ENCODE measurements around the gene RTEL1. TPM values are rescaled to one million over a fixed set of nuclear protein-coding genes. Genes with fewer than 3 reads are reported as not detected.

The RTEL1 gene
- total RNA-seq, 1 donor from 2014 or later = 20.1 TPM

- no peak for DNase-seq (ENCODE audit: extremely low read depth, low read depth, low spot score)
Measured at GRCh38 chr20:63697868-63698545, 39.9 kb downstream of the RTEL1 start.

- DNase-seq (ENCODE audit: extremely low read depth, low read depth, low spot score) = no peak
Measured at GRCh38 chr20:63698739-63699465, 40.8 kb downstream of the RTEL1 start.

- DNase-seq (ENCODE audit: extremely low read depth, low read depth, low spot score) = no peak
Measured at GRCh38 chr20:63699466-63700198, 41.5 kb downstream of the RTEL1 start.

GRCh38 chr20:63700199-63701050 lies 42.3 kb downstream of the RTEL1 start:
- DNase-seq (ENCODE audit: extremely low read depth, low read depth, low spot score) = no peak

GRCh38 chr20:63701051-63701328 lies 42.9 kb downstream of the RTEL1 start:
- DNase-seq (ENCODE audit: extremely low read depth, low read depth, low spot score) = no peak

DNA sequence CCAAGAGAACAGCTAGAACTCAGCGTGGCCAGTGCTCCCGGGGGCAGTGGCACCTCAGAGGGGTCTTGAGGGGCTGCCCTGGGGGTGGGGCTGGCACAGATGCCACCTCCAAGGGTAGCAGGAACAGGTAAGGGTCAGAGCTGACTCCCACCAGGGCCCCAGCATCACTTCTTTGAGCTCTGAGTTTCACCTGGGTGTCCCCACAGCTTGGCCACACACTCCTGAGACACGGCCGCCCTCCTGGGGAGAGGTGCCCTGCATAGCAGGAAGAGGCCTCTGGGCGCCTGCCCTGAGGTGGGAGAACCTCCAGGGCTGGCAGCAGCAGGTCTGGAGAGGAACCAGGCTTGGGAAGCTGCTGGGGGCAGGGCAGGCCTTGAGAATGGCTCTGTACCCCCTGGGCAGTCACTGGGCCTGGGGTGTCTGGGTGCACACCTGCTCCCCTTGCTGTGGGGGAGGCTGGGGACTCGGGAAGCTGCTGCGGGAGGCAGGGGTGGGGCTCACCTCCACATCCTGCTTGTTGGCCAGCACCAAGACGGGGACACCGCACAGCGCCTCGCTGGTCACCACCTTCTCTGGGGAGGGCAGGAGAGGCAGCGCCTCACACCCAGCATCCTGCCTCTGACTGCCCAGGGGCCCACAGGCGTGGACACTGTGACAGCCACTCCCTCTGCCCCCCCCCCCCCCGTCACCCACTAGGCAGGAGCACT lies 43.4 kb downstream of the RTEL1 start:
- DNase-seq (ENCODE audit: extremely low read depth, low read depth, low spot score) = no peak

GRCh38 chr20:63702036-63702665 lies 44.0 kb downstream of the RTEL1 start:
- DNase-seq (ENCODE audit: extremely low read depth, low read depth, low spot score) = no peak

DNA sequence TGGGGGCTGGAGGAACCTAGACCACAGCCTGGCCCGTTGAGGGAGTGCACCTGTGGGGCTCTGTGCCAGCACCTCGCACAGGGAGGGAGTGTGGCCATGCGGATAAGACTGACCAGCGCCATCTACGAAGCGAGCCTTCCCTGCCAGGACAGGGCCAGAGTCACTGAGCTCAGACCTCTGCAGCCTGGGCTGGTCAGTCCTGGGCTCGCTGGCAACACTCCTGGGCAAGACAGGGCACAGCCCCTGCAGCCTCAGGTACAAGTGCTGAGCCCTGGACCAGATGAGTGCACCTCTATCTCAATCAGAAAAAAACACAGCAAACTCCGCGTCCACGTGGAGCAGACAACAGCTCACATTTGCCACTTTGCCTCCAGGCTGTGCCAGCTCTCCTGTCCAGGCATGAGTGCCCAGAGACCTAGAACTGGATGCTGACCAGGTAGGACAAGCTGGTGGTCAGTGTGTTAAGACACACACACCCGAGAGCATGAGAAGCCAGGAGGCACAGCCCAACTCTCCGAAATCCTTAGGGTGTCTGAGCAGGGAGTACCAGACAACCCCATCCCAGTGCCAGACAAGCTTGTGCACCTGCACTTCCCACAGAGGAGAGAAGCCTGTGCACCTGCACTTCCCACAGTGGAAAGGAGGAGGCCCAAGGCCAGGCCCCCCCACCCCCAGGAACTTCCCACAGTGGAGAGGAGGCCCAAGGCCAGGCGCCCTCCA lies 44.8 kb downstream of the RTEL1 start:
- no peak for DNase-seq (ENCODE audit: extremely low read depth, low read depth, low spot score)

GRCh38 chr20:63703471-63703975 lies 45.4 kb downstream of the RTEL1 start:
- DNase-seq (ENCODE audit: extremely low read depth, low read depth, low spot score) = no peak

DNA sequence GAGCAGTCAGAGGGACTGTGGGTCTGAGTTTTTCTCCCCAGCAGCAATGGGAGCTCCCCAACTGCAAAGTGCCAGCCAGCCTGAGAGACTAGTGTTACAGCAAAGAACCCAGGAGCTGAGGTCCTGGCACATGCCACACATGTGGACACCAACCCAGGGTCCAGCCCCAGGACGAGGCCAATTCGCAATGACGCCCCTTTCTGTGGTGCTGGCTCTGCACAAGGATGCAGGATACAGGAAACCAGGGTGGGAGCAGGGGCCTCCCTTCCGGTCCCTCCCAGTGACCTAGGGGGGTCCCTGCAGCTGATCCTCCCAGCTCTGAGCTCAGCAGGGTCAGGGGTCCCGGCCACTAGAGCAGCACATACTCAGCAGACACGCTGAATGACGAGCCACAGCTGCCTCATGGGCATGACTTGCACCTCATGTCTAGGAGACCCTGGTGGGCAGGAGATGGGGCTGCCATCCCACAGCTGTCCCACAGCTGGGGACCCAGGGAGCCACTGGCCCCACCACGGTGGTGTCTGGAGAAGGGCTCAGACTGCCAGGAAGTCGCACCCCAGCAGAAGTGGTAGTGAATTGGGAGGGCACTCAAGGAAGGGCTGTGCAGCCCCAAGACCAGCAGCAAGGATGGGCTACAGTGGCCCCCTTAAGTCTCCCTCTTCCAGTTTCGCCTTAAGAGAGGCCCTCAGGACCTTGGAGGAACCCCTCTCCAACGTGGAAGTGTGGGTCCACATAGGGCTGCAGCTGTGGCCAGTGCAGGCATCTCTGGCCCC lies 46.0 kb downstream of the RTEL1 start:
- DNase-seq (ENCODE audit: extremely low read depth, low read depth, low spot score) = no peak

- DNase-seq (ENCODE audit: extremely low read depth, low read depth, low spot score) = no peak
Measured at GRCh38 chr20:63704749-63705117, 46.6 kb downstream of the RTEL1 start.

DNA sequence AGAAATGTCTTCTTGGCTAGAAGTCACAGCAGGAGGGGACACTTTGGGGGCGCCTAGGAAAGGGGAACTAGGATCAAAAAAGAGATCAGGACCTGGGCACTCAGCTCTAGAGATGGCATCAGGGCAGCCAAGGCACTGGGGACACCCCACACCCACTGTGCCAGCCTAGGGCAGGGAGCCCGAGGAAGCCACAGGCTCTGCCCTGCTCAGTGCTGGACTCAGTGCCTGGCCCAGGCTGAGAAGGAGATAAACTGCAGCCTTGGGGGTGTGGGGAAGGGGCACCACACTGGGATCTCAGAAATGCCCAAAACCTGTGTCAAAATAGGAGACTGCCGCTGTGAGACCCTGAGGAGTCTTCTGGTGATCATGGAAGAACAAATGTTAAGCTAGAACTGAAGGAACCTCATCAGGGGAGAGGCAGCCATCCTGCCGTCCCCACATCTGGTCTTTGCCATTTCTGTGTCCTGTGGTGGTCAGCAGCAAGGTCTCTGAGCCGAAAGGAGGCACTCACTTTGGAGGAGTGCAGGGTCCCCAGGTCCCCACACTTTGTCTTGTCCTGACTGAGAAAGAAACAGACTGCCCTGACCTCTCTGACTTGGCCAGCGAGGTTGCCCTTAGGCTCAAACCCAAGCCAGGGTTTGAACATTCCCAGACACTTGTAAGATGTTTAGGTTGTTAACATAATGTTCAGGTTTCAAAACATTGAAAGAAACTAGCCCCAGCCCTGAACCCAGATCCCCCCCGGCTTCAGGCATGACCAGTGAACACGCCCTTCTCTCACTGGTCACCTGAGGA lies 47.3 kb downstream of the RTEL1 start:
- DNase-seq (ENCODE audit: extremely low read depth, low read depth, low spot score) = no peak

- DNase-seq (ENCODE audit: extremely low read depth, low read depth, low spot score) = no peak
Measured at GRCh38 chr20:63706027-63706695, 48.0 kb downstream of the RTEL1 start.

DNA sequence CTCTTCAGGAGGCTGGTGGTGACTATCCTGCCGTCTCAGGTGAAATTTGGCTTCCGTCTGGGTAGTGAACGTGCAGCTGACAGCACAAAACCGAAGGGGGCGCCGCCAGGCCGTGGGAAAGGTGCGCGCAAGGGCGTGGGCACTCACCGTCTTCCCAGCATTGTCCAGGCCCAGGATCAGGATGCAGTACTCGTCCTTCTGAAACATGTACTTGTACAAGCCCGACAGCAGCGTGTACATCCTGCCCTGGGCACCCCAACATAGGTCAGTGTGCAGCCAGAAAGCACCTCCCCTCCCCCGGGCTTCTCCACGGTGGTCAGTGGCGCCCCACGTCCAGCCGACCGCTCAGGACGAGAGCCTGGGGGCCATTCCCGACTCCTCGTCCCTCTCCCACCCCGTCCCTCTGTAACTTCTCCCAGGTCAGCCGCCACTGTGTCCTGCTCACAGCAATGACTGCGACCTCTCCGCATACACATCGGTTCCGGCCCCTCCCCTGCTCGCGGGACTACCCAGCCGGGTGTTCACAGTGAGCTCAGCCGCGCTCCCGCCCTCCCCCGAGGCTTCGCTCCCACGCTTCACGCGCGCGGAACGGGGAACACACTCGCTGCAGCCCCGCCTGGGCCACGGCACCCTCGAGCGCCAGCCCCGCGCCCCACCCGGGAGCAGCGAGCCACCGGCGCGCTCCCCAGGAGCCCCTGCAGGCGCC lies 48.9 kb downstream of the RTEL1 start:
- no peak for DNase-seq (ENCODE audit: extremely low read depth, low read depth, low spot score)

DNA sequence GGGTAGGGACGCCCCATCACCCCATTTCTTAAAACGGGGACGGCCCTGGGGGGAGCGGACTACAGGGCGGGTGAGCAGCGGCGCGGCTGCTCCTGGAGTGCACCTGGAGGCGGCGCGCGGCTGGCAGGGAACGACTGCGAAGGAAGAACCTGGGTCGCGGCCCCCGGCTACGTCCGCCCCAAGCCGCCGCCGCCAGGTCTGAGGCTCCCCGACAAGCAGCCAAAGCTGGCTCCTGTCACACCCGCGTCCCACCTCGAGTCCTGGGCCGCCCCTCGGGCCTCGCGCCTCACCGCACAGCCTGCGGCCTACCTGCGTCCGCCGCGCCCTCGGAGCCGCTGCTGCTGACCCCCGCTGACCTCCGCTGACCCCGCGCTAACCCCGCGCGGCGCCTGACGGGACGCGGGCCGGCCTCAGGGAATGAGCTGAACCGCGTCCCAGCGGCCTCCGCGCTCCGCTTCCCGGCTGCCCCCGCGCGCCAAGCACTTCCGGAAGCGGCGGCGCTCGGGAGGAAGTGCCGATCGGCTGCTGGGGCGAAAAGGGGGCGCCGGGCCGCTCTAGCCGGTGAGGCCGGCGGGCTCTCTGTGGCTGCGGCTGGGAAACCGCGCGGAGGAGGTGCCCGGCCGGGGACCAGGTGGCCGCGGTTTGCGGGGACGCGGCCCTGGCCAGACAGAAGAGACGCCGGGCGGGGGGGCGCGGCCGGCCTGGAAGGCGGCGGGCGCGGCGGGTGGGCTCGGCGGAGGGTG lies 49.6 kb downstream of the RTEL1 start, which contains the start of the genes ARFRP1 and ZGPAT:
ARFRP1 (minus strand) TSS at position 419 of the 743 bp plus-strand sequence. CDS start 885 bp downstream, outside the sequence.
ZGPAT (plus strand) TSS at position 482 of the 743 bp plus-strand sequence. CDS start 542 bp downstream, outside the sequence.
- no peak for DNase-seq (ENCODE audit: extremely low read depth, low read depth, low spot score)
